HepG2 (cell line): ENCODE data around the gene PSMB10.

Experiments
- ATAD3A ChIP-seq: sonication (generic); formaldehyde crosslinking; IDR thresholded peaks from 2 replicates; pipeline ENCODE4 v1.4.0; 2020; ENCODE audit warnings: missing genetic modification reagents
- ATF7-NPFF ChIP-seq: sonication (generic); formaldehyde crosslinking; IDR thresholded peaks from 2 replicates; pipeline ENCODE4 v1.8.1; 2023; ENCODE audit warnings: mild to moderate bottlenecking, low read depth, missing genetic modification reagents, moderate library complexity
- BATF2 ChIP-seq: sonication (generic); formaldehyde crosslinking; IDR thresholded peaks from 2 replicates; pipeline ENCODE4 v1.8.0; 2022; ENCODE audit warnings: mild to moderate bottlenecking, missing genetic modification reagents, moderate library complexity
- ETV6 ChIP-seq: sonication (generic); formaldehyde crosslinking; conservative IDR thresholded peaks from 2 replicates; pipeline ENCODE4 v1.4.0; 2020; ENCODE audit warnings: missing genetic modification reagents
- EZH2 ChIP-seq: conservative IDR thresholded peaks from 2 replicates; pipeline ENCODE4 v1.6.1; 2012; ENCODE audit warnings: mild to moderate bottlenecking, low read depth, low read length, moderate library complexity
- MAX ChIP-seq: IDR thresholded peaks from 2 replicates; pipeline ENCODE4 v1.6.1; 2012; ENCODE audit warnings: inconsistent platforms
- POLR2A ChIP-seq, 2 experiments: IDR thresholded peaks; 2 replicates each; pipeline ENCODE4 v1.6.1; 2011; ENCODE audit warnings: low read depth in 2 of 2, low read length in 2 of 2, mild to moderate bottlenecking in 1 of 2, moderate library complexity in 1 of 2; ENCODE audit not compliant: insufficient read depth in 1 of 2
- SNRNP70 ChIP-seq: fragments of 200-400 bp; formaldehyde crosslinking; IDR thresholded peaks from 2 replicates; pipeline ENCODE4 v1.6.1; 2017; ENCODE audit warnings: mild to moderate bottlenecking, low read depth, low read length, moderate library complexity
- TCF7L2 ChIP-seq: IDR thresholded peaks from 2 replicates; pipeline ENCODE4 v1.6.1; 2011; ENCODE audit warnings: mild to moderate bottlenecking, low read depth, low read length, moderate library complexity
- ZBTB40 ChIP-seq, 2 experiments: fragments of 450-650 bp in 1 of 2; sonication (generic) in 1 of 2; formaldehyde crosslinking in 1 of 2; IDR thresholded peaks; 2 replicates each; pipeline versions ENCODE4 v1.6.1 to v1.8.0; 2016 to 2022; ENCODE audit warnings: antibody characterized with exemption in 1 of 2, mild to moderate bottlenecking in 1 of 2, missing genetic modification reagents in 1 of 2
- ZNF337 ChIP-seq: sonication (generic); formaldehyde crosslinking; IDR thresholded peaks from 2 replicates; pipeline ENCODE4 v1.5.1; 2020; ENCODE audit warnings: missing genetic modification reagents, low read depth, mild to moderate bottlenecking, borderline replicate concordance
- ZNF777 ChIP-seq: sonication (generic); formaldehyde crosslinking; IDR thresholded peaks from 2 replicates; pipeline ENCODE4 v1.4.0; 2020; ENCODE audit warnings: missing genetic modification reagents

GRCh38 chr16:67885976-67886375, 50.7 kb downstream of the PSMB10 start:
- TF ChIP-seq ZBTB40 (IDR thresholded peaks at IDR 0.05) (no peak), ZBTB40 (CRISPR knock-in tag; IDR thresholded peaks at IDR 0.05) (no peak), MAX (no peak), POLR2A (IDR thresholded peaks at IDR 0.05; ENCODE audit: insufficient read depth in 1 of 2, low read depth in 2 of 2, low read length in 2 of 2) (no peak), ETV6 (no peak), ATF7-NPFF (CRISPR knock-in tag) (no peak), BATF2 (CRISPR knock-in tag) (no peak), EZH2 (no peak), ZNF777 (no peak), TCF7L2 (no peak), SNRNP70 (no peak), ATAD3A (CRISPR knock-in tag) (no peak), ZNF337 (no peak)
